Brain pericyte (primary cell): ENCODE results near the gene TMEM231.
"Not testable (repeated sequence)": the region's sequence is repeated elsewhere in the genome, so short reads cannot be mapped to it uniquely, and the experiment has no call there.

Experiments
- DNase-seq: peaks from one replicate; pipeline ENCODE4 v3.0.0-alpha.2; 2012; ENCODE audit warnings: low read depth, low spot score

TMEM231 gene

DNA sequence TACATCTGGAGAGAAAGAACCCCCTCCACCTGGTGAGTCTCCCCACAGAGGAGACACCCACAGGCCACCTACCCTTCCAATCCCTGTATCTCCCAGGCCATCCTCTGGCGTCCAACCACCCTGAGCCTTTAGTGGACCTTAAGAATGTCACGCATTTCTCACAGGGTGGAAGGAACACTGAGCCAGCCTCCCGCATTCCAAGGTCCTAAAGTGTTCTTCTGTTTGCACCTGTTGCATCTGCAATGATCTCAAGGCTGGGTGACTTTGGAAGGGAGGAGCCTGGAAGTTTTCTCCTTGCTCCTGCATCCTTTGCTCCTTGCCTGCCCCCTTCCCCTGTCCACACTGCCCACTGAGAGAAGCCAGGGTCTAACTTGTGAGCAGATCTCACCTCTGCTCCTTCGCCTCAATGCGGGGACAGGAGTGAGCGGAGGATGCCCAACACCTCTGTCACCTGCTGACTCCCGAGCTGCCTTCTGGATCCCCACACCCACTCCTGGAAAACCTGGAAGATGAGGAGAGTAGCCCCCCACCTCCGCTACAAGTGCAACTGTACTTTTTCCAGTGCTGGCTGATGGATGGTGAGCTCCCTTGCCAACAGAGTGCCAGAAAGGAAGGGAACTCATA, 23.8 kb downstream of the TMEM231 start:
- DNase-seq, result no peak

DNA sequence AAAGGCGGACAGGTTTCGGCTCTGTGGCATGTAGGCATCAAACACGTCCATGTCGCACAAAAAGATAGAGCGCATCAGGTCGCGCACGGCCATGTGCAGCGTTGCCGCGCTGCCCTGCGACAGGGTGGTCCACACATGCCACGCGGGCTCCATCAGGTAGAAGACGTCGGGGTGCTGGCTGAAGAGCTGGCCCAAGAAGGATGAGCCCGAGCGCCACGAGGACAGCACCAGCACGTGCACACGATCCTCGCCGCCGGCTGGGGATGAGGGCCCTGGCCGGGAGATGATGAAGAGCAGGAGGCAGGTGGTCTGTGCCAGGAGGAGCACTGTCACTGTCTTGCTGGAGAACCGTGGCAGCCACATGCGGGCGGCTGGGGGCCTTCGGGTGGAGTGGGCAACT, 26.1 kb downstream of the TMEM231 start:
- no peak for DNase-seq

DNA sequence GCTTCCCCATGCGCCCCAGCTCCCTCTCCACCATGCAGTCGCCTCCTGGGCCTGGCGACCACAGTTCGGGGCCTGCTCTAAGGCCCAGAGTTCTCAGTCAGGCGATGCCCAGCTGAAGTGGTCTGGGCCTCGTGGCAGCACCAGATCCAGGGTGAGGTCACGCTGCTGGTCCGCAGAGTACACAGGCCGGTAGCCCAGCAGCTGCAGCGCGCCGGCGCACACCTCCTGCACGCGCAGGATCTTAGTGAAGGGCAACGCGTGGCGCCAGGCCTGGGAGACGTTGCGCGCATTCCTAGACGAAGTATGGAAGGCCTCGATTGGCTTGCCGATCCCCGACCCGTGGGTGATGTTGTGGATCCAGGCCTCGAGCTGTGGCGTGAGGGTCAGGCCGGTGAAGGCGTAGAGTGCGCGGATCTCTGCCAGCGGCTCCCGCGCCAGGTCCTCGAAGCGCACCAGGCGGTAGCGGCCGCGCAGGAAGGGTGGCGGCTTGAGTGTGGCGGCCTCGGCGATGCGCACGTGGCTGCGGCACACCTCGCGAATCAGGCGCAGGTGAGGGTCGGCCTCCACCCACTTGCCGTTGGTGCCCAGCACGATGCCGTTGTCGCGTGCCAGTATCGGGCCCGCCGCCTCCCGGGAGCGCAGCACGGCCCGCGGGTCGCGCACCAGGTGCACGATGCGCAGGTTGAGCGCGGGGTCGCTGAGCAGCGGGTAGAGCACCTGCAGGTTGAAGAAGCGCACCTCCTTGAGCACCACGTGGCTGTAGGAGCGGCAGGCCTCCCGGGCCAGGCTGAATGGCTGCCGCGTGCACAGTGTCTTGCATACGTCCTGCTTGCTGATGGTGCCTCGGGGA, 26.8 kb downstream of the TMEM231 start:
- DNase-seq, result no peak

DNA sequence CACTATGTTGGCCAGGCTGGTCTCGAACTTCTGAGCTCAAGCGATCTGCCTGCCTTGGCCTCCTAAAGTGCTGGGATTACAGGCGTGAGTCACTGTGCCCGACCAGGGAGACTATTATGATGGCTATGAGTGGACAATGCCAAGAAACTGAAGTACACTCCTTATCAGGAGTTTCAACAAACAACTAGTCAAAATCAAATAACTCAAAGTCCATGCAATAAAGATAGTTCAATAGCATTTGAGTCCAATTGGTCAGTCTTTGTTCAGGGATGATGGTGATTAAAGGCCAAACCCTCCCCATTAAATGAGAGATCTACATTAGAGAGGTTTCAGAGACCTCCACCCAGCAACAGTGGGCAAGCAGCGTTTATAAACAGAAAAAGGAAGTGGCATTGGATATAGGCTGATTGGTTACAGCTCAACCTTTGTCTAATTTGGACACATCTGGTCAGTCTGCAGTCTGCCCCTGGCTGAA, 28.2 kb downstream of the TMEM231 start:
- no peak for DNase-seq

DNA sequence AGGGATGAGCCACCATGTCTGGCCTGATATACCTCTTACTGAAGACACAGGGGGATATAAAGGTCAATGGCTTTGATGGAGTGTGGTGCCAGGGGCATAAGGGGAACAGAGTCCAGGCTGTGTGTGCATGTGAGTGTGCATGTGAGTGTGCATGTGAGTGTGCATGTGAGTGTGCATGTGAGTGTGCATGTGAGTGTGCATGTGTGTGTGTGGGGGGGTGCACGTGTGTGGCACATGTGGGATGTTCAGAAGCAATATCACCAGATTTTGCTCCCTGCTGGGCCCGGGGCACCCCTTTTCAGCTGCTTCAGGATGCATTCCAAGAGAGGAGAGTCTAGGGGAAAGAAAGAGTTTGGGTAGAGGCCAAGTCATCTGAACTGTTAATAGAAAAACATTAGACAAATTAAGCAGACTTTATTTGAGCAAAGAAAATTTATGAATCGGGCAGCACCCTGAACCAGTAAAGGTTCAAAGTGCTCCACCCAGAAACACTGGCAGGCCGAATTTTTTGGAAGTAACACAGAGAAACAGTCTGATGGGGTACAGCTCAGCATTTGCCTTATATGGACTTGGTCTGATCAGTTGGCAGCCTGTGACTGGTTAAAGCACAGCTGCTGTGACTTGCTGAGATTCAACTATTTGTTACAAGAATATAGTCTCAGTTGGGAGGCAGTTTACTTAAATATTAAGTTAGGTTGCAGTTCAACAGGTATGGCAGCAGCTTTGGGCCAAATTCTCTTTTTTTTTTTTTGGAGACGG, 29.8 kb downstream of the TMEM231 start:
- no peak for DNase-seq

DNA sequence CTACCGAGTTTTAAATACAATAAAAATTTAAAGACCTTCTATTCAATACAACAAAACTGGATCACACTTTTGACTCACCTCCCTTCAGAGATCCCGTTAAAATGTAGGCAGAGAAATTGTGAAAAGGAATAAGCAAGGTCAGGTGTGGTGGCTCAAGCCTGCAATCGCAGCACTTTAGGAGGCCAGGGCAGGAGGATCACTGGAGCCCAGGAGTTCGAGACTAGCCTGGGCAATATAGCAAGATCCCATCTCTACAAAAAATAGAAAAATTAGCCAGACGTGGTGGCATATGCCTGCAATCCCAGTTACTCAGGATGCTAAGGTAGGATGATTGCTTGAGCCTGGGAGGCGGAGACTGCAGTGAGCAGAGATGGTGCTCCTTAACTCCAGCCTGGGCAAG, 36.9 kb downstream of the TMEM231 start:
- no peak for DNase-seq

DNA sequence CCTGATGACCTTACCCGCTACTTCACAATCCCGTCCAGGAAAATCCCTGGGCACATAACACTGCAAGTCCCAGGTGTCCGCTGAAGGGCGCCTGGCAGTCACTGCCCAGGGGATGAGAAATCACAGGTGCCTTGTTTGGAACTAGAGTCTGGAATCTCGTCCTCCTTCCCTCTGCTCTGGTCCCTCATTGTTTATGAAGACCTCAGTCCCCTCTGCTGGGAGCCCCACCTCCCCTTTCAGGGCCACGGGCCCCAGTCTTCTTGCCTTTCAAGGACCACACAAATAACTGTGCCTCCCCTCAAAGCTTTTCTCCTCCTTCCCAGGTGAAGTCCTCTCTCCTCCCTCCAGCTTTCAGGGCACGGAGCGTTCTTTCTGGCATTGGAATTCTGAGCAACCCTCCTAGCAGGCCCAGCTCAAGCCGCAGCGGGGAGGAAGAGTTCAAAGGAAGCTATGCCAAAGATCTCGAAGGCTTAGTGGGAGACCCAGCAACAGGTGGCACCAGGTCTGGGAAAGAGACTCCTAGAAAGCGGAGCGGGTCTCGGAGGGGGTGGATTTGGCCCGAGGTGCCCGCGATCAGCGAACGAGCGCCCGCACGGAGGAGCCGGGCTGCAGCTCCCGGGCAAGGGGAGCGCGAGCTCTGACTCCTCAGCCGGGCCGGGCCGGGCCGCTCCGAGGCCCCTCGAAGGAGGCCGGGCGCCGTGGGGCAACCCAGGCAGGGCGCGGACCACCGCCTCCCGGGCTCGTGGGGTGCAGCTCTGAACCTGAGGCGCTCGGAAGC, 39.7 kb downstream of the TMEM231 start:
- not testable (repeated sequence) for DNase-seq

DNA sequence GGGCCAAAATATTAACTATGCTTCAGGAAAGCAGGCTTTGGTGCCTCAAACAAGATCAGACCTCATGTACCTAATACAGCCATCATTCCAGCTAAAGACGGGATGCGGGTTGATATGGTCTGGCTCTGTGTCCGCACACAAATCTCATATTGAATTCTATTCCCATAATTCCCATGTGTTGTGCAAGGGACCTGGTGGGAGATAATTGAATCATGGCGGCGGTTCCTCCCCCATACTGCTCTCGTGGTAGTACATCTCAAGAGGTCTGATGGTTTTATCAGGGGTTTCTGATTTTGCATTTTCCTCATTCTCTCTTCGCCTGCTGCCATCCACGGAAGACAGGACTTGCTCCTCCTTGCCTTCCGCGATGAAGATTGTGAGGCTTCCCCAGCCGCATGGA, 41.8 kb downstream of the TMEM231 start:
- DNase-seq, result no peak

DNA sequence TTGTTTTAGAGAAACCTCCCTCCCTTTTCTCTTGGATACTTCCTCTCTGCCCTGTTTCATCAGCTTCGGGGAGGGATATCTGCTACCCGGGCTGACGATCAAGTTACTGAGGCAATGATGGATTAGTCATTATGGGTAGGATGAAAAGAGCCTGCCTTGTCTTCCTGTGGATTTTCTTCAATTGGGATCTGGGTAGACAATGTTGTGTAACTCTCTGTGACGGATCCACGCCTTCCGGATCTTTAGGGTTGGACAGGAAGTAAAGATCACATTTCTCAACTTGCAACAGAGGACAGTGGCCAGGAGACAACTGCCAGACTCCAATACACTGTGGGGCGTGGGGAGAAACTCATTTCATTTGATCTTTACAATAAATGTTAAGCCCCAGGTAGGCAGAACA, 49.5 kb downstream of the TMEM231 start:
- no peak for DNase-seq

DNA sequence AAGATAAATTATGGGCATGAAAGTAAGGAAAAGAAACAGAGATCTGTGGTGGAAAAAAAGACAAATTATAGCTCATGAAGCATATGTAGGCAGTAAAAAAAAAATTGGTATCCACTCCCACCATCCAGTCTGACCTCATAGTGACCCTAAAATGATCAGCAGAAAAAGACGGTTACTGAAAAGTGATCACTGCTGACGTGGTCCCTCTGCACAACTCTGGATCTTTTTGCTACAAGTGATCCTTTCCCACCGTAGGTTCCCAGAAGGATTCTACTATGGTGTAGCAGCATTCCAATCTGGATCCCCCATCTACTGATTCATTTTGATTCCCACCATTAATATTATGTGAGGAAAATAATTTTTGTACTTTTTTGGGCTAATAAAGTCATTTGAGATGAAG, 49.9 kb downstream of the TMEM231 start:
- DNase-seq, result no peak

DNA sequence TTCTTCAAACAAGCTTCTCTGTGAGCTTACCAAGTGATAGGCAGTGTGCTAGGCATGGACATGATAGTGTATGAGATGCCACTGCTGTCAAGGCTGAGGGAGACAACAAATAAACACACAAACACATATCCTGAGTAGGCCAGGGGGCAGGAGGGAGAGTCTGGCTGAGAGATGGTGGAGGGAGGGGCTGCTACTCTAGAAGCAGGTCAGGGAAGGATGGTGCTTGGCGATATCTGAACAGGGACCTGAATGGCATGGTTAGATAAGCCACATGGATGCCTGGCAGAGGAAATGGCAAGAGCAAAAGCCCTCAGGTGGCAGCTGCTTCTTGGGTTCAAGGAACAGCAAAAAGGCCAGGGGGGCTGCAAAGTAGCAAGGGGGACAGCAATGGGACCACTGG, 52.3 kb downstream of the TMEM231 start:
- no peak for DNase-seq

DNA sequence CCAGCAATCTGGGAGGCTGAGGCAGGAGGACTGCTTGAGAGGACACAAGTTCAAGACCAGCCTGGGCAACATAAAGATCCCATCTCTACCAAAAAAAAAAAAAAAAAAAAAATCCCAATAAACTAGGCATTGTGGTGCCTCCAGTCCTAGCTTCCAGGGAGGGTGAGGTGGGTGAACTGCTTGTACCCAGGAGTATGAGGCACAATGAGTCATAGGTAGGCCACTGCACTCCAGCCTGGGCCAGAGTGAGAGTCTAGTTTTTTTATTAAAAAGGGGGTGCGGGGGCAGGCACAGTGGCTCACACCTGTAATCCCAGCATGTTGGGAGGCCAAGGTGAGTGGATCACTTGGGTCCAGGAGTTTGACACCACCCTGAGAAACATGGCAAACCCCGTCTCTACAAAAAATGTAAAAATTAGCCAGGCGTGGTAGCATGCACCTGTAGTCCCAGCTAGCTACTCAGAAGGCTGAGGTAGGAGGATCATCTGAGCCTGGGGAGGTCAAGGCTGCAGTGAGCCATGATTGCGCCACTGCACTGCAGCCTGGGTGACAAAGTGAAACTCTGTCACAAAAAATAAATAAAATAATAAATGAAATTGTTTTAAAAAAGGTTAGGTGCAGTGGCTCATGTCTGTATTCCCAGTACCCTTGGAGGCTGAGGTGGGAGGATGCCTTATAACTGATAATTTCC, 53.0 kb downstream of the TMEM231 start:
- DNase-seq, result no peak

DNA sequence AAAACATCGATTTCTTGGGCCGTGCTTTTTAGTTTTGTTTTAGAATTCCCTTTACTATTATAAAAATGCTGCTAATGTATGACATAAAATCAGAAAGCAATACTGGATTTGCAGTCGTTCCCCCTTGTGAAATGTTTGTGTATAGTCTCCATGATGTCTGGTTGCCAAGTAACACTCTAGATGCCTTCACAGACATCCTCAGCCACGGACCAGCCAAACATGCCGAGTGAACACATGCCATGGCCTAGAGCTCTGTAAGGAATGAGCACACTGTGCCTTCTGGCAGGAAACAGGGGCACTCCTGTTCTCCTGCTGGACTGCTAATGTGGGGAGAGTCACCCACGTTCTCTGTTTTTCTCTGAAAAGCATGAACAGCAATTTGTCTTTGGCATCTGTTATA, 54.2 kb downstream of the TMEM231 start:
- DNase-seq, result not testable (repeated sequence)

DNA sequence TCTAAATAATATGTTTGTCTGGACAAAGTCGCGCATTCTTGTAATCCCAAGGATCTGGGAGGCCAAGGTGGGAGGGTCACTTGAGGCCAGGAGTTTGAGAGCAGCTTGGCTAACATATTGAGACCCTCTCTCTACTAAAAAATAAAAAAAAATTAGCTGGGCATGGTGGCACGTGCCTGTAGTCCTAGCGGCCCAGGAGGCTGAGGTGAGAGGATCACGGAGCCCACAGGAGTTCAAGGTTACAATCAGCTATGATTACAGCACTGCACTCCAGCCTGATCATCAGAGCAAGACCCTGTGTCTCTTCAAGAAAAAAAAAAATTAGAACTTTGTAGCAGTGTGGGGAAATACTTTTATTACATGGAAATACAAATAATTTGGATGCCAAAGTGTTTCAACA, 54.7 kb downstream of the TMEM231 start:
- DNase-seq, result no peak

DNA sequence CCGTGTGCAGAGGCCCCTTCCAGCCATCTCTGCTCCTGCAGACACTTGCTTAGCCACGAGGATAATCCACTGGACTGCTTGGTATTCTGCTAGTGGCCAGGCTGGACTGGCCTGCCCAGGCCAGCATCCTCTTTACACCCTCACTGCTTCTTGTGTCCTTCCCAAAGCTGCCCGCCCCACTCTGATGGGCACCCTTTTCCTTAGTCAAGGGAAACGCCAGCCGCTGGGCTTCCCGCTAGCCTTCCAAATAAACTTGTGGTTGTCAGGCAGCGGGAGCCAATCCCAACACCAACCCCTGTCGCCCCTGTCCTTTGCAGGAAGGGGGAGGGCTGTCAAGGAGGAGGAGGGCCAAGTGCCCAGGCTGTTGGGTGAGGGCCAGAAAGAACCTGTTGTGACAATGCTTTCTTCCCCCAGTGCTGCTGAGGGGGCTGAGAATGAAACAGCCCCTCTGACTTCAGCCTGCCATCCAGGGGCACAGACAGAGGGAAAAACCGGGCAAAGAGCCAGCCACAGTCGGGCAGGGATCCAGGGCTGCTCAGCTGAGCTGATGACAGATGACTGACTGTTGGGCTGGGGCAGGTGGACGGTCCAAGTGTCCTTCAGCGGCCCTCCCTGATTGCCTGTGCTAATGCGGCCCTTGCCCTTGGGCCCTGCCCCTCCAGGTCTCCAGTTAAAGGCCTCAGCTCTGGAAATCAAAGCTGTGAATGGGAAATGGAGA, 57.3 kb downstream of the TMEM231 start:
- not testable (repeated sequence) for DNase-seq

DNA sequence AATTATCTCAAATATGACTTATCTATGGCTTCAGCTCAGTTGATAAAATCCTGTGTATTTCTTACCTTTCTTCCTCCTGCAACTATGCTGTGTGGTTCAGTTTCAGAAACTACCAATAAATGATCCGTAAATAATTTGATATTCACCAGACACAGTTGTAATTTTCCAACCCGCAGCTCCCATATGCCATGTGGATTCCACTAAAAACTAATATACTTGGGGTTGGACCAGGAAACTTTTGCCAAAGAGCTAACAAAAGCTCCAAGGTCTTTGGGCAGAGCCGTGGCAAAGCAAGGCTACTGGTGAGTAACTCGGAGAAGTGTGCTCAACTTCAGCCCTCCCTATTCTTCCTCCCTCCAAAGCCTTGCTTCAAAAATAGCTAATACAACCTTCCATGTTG, 58.5 kb downstream of the TMEM231 start:
- no peak for DNase-seq

DNA sequence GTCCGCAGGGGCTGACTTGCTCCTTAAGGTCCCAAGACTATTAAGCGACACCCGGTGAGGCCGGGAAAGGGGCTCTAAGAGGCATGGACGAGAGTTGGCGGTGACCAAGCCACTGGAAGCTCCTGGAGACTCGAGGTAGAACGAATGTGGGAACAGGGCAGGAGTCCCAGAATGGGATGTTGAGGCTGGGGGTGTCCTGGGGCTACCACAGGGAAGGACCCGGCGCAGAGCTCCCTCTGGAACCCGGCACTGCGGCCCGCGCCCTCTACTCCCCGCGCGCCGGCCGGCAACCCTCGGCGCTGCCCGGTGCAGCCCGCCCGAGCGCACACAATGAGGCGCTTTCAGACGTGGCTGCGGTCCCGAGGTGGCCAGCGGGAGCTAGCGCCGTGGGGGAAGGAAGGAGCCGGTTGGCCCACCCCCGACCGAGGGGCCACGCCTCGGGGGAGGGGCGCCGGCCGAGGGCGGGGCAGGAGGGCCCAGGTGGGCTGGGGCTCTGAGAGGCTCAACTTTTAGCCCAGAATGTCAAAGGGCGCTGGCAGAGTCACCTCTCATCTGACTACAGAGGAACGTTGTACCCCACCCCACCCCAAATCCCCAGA, 60.9 kb downstream of the TMEM231 start, which contains the start of gene CHST6:
Gene CHST6, minus strand, starts transcription at position 366 of the 599 bp plus-strand sequence. CDS start 15,613 bp downstream, outside the sequence.
- no peak for DNase-seq

DNA sequence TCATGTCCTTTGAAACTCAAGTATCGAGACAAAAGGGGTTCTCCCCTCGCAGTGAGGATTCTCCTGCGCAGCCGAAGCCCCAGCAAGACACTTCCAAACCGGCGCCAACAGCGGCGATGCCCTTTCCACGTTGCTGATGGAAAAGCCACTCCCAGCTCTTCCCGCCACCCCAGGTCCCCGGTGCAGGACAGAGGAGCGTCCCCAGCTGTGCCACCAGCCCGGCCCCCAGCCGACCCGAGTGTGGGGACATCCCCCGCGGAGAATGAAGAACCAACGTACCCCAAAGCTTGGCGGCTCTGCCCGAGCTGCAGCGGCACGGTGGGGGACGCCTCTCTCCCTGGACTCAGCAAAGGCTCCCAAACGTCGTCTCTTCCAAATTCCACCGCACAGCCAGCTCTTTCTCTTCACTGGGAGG, 61.4 kb downstream of the TMEM231 start:
- DNase-seq, result no peak

DNA sequence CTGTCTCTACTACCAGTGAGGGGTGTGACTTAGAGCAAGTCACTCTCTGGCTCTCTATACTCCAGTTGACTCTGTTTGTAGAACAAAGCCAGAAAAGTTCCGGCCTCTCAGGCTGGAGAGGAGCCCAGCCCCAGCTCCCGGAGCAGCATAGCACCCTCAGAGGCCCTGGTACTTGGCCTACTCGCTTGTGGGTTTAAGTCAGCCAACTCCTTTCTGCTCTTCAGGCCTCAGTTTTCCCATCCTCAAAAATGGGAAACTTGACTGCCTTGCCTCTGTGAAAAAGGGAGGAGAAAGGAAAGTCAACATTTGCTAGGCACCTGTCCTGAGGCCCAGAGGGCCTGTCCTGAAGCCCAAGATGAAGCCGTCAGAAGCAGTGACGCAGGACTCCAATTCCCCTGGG, 61.9 kb downstream of the TMEM231 start:
- DNase-seq, result no peak

DNA sequence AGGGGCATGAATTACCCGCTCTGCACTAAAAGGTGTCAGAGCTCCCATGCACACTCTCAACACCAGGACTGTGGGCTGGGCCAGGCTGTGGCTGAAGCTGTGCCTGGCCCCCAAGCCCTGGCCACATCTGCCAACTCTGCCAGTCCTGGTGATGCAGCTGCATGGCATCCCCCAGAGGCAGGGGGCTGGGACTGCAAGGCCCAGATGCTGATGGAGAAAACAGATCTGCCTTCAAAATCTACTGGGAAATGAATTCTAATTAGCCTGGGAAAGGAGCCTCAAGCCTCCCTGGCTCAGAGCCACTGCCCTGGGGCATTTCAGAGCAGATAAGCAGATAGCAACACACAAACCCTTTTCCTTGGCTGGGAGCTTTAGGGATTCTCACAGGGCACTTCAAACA, 64.2 kb downstream of the TMEM231 start:
- no peak for DNase-seq
